Upper lobe of right lung (tissue), 1 donor: Measurements from ENCODE around the gene MRPS2. TPM values are rescaled to one million over a fixed set of nuclear protein-coding genes. Genes with fewer than 3 reads are reported as not detected.

Source experiments
- ATAC-seq: fragments of 200-7000 bp; cut with Tn5 transposase; one replicate; pipeline ENCODE4 v1.9.1; 2020; ENCODE audit warnings: mild to moderate bottlenecking, moderate library complexity
- DNase-seq: peaks from one replicate; pipeline ENCODE4 v3.0.0-alpha.2; 2020
- H3K27ac ChIP-seq: fragments of 200-600 bp; one replicate; pipeline ENCODE4 v1.8.0; 2022
- H3K27me3 ChIP-seq: fragments of 200-600 bp; one replicate; pipeline ENCODE4 v1.8.0; 2022; ENCODE audit warnings: mild to moderate bottlenecking
- H3K36me3 ChIP-seq: fragments of 200-600 bp; one replicate; pipeline ENCODE4 v1.8.0; 2022
- H3K4me1 ChIP-seq: fragments of 200-600 bp; one replicate; pipeline ENCODE4 v1.8.0; 2022
- H3K4me3 ChIP-seq: fragments of 200-600 bp; one replicate; pipeline ENCODE4 v1.8.0; 2022; ENCODE audit warnings: mild to moderate bottlenecking
- H3K9me3 ChIP-seq: fragments of 200-600 bp; one replicate; pipeline ENCODE4 v1.8.0; 2022
- intact Hi-C: fragments of 100-400 bp; cut with DNase I; formaldehyde crosslinking; loops from one replicate; pipeline ENCODE4 v1.11.0; 2022
- total RNA-seq: library from RNA; stranded (reverse); fragmentation: NEBNext Ultra II Directional; extraction: Animal tissue kit (Norgen Biotek cat#: 25700); gene quantifications from one replicate; pipeline ENCODE4 v1.2.1, GENCODE V29; 2021
- TF ChIP-seq, protein P1 (sequence below): fragments of 200-600 bp; IDR thresholded peaks from one replicate; pipeline ENCODE4 v1.8.0; 2022; ENCODE audit warnings: antibody characterized with exemption
- donor health status: DM: no; HTN: yes; CAD: no; lungs with severe emphysema.

Gene MRPS2
- total RNA-seq, 1 donor from 2014 or later: 23.0 TPM

DNA sequence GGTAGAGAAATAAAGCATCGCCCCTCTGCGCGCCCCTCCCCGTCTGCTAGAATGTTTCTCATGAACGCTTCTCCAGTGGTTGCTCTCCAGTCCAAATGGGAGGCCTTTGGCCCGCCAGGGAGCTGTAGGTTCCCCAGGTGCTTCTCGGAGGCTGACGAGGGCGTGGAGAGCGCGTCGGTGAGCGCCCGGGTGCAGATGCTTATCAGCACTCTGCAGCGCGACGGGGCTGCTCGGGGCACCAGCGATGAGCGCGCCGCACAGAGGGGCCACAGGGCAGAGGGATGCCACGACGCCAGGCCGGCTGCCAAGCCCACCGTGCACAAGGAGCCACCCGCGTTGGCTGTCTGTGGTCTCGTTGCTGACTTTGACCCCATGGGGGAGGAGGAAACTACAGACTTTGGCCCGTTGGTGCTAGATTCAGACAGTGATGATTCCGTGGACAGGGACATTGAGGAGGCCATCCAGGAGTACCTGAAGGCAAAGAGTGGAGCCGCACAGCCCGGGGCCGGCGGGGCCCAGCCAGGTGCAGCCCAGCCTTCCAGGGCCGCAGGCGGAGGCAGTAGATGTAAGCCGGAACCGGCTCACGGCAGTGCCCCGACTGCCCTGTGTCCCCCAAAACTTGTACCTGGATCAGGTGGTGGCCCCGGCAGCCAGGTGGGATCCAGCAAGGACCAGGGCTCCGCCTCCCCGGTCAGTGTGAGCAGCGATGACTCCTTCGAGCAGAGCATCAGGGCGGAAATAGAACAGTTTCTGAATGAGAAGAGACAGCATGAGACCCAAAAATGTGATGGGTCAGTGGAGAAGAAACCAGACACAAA is 15.8 kb upstream of the MRPS2 start:
- TF ChIP-seq, protein P1, sequence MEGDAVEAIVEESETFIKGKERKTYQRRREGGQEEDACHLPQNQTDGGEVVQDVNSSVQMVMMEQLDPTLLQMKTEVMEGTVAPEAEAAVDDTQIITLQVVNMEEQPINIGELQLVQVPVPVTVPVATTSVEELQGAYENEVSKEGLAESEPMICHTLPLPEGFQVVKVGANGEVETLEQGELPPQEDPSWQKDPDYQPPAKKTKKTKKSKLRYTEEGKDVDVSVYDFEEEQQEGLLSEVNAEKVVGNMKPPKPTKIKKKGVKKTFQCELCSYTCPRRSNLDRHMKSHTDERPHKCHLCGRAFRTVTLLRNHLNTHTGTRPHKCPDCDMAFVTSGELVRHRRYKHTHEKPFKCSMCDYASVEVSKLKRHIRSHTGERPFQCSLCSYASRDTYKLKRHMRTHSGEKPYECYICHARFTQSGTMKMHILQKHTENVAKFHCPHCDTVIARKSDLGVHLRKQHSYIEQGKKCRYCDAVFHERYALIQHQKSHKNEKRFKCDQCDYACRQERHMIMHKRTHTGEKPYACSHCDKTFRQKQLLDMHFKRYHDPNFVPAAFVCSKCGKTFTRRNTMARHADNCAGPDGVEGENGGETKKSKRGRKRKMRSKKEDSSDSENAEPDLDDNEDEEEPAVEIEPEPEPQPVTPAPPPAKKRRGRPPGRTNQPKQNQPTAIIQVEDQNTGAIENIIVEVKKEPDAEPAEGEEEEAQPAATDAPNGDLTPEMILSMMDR: no peak

DNA sequence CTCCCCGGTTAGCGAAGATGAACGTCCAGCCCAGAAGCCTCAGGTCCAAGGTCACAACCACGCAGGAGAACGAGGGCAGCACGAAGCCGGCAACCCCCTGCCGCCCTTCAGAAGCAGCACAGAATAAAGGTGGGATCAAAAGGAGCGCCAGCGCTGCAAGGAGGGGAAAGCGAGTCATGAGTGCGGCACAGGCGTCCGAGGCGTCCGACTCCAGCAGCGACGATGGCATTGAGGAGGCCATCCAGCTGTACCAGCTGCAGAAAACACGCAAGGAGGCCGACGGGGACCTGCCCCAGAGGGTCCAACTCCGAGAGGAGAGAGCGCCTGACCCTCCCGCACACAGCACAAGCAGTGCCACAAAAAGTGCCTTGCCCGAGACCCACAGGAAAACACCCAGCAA is 15.1 kb upstream of the MRPS2 start:
- H3K27me3 ChIP-seq: no peaks in the 10 kb centered on the region
- no peak overlapping the region for H3K4me3 ChIP-seq
- DNase-seq (no peak), ATAC-seq (no peak)
- TF ChIP-seq, protein P1: no peak
- peaks cover 58% of the 10 kb centered on the region for H3K36me3 ChIP-seq
- peaks cover 13% of the 10 kb centered on the region for H3K4me1 ChIP-seq
- H3K27ac ChIP-seq: no peak overlapping the region
- intact Hi-C loops: no loop called here
- no peaks in the 10 kb centered on the region for H3K9me3 ChIP-seq

More for the DNA sequence above, 15.8 kb upstream of the MRPS2 start:
- Histone ChIP-seq H3K4me3 (no peak overlapping the region), H3K36me3 (peaks cover 54% of the 10 kb centered on the region), H3K4me1 (peaks cover 13% of the 10 kb centered on the region), H3K9me3 (no peaks in the 10 kb centered on the region), H3K27ac (no peak overlapping the region), H3K27me3 (no peaks in the 10 kb centered on the region)
- no peak for ATAC-seq
- no peak for DNase-seq
- intact Hi-C loops: no loop called here

DNA sequence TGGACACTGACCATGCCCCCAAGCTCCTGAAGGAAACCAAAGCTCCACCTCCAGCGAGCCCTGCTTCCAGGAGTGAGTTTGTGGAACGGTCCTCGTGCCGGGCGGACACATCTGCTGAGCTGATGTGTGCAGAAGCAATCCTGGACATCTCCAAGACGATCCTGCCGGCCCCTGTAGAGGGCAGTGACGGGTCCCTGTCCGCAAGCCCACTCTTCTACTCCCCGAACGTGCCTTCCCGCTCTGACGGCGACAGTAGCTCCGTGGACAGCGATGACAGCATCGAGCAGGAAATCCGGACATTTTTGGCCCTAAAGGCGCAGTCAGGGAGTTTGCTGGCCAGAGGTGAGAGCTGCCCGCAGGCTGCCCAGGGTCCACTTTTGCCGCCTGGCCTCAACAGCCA is 14.7 kb upstream of the MRPS2 start:
- no peak overlapping the region for H3K4me3 ChIP-seq
- no peaks in the 10 kb centered on the region for H3K27me3 ChIP-seq
- H3K27ac ChIP-seq: no peak overlapping the region
- peaks cover 58% of the 10 kb centered on the region for H3K36me3 ChIP-seq
- intact Hi-C loops: no loop called here
- DNase-seq: no peak
- TF ChIP-seq, protein P1: no peak
- no peak for ATAC-seq
- no peaks in the 10 kb centered on the region for H3K9me3 ChIP-seq
- peaks cover 10% of the 10 kb centered on the region for H3K4me1 ChIP-seq

DNA sequence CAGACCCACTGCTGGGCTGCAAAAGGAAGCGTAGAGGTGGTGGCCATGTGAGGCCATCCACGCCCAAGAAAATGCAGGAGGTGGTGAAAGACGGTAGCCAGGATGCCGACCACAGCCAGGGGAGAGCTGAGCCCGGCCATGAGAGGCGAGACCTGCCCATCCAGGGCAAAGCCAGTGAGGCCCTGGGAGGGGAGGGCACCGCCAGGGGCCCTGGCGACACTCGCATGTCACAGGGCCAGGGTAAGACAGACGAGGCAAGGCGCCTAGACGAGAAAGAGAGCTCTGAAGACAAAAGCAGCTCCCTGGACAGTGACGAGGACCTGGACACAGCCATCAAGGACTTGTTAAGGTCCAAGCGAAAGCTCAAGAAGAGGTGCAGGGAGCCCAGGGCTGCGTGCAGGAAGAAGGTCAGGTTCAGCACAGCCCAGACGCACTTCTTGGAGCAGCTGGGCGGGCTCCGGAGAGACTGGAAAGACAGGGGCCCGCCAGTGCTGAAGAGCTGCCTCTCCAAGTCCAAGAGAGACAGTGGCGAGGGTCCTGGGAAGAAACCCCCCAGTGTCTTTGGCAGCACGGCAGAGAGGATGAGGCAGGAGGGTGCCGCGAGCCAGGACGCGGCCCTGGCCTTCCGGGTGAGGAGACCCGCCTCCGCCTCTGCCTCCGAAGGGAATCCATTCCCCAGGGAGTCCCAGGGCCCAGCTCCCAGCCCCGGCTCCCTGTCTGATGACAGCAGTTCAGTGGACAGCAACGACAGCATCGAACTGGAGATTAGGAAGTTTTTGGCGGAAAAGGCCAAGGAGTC is 14.0 kb upstream of the MRPS2 start:
- Histone ChIP-seq H3K9me3 (no peaks in the 10 kb centered on the region), H3K27me3 (no peaks in the 10 kb centered on the region), H3K36me3 (peaks cover 58% of the 10 kb centered on the region), H3K4me1 (peaks cover 4% of the 10 kb centered on the region), H3K27ac (no peak overlapping the region), H3K4me3 (no peak overlapping the region)
- DNase-seq (no peak), ATAC-seq (no peak)
- TF ChIP-seq, protein P1: no peak
- intact Hi-C loops: no loop called here

DNA sequence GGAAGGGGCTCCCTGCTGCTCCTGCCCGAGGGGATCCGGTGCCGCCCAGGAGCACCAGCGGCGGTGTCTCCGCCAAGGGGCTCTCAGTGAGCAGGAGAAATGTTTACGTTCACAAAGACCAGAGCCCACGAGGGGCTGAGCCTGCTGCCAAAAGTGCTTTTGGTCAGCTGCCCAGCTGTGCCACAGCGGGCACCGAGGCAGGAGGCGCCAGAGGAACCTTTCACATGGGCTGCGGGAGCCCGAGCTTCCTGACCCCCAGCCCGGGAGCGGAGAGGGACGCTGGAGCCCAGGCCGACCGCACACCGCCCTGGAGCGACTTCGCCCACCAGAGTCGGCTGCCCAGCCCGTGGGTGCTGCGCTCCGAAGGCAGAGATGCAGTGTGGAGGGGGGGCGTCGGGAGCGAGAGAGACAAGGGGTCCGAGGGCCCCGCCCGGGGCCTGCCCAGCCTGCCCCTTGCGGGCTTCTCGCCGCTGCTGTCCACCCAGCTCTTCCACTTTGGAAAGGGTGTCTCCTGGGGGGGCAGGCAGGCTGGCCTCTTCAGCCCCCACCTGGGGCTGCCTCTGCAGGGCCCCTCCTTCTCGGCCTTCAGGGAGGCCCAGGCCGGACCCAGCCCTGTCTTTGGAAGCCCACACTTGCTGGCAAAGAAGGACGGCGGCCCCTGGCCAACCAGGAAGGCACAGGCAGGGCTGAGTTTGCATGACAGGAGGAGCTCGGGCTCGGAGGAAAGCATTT is 13.0 kb upstream of the MRPS2 start:
- ATAC-seq: no peak
- intact Hi-C loops: no loop called here
- DNase-seq: no peak
- Histone ChIP-seq H3K4me3 (no peak overlapping the region), H3K9me3 (no peaks in the 10 kb centered on the region), H3K27ac (no peak overlapping the region), H3K4me1 (no peaks in the 10 kb centered on the region), H3K27me3 (no peaks in the 10 kb centered on the region), H3K36me3 (peaks cover 58% of the 10 kb centered on the region)
- TF ChIP-seq, protein P1: no peak
